Chondrocyte (in vitro differentiated cells): ENCODE results near the gene HACD2. TPM values are rescaled to one million over a fixed set of nuclear protein-coding genes. Genes with fewer than 3 reads are reported as not detected.

Source experiments
- DNase-seq: peaks from one replicate; pipeline ENCODE4 v3.0.0; 2021; ENCODE audit warnings: mixed read lengths, low spot score
- H3K27ac Mint-ChIP-seq: one replicate; pipeline ENCODE4 v1.8.0; 2021; ENCODE audit warnings: mild to moderate bottlenecking, moderate library complexity, mixed read lengths; ENCODE audit not compliant: unreplicated experiment
- H3K27me3 Mint-ChIP-seq: 2 replicates; pipeline ENCODE4 v1.8.0; 2021; ENCODE audit warnings: low read depth, mixed read lengths
- H3K36me3 Mint-ChIP-seq: 2 replicates; pipeline ENCODE4 v1.8.0; 2021; ENCODE audit warnings: low read depth, mixed read lengths
- H3K4me1 Mint-ChIP-seq: 2 replicates; pipeline ENCODE4 v1.8.0; 2021; ENCODE audit warnings: low read depth, mild to moderate bottlenecking, mixed read lengths
- H3K4me3 Mint-ChIP-seq: one replicate; pipeline ENCODE4 v1.8.0; 2021; ENCODE audit warnings: mild to moderate bottlenecking, moderate library complexity, mixed read lengths; ENCODE audit not compliant: unreplicated experiment
- H3K9me3 Mint-ChIP-seq: 2 replicates; pipeline ENCODE4 v1.8.0; 2021; ENCODE audit warnings: low read depth, mixed read lengths
- CTCF ChIP-seq: fragments of 200-600 bp; sonication (generic); IDR thresholded peaks from 2 replicates; pipeline ENCODE4 v1.5.0; 2021; ENCODE audit warnings: antibody characterized with exemption, mild to moderate bottlenecking, moderate library complexity
- total RNA-seq: library from RNA; stranded (reverse); gene quantifications from 3 replicates; pipeline ENCODE4 v1.2.1, GENCODE V29; 2021

The HACD2 gene
- total RNA-seq, 1 donor from 2014 or later: 79.0 TPM

- Mint-ChIP-seq H3K36me3 (peaks cover 58% of the 10 kb centered on the region), H3K27ac (peak overlapping the region; percentile 71), H3K9me3 (no peaks in the 10 kb centered on the region), H3K4me1 (peaks cover 57% of the 10 kb centered on the region), H3K27me3 (no peaks in the 10 kb centered on the region), H3K4me3 (no peak overlapping the region)
- no peak for DNase-seq
- TF ChIP-seq CTCF: no peak
Observed at GRCh38 chr3:123624302-123624701, 39.4 kb upstream of the HACD2 start.

GRCh38 chr3:123623346-123623880 is 38.6 kb upstream of the HACD2 start:
- Mint-ChIP-seq H3K27ac (peak overlapping the region; percentile 61), H3K36me3 (peaks cover 51% of the 10 kb centered on the region), H3K4me3 (no peak overlapping the region), H3K4me1 (peaks cover 66% of the 10 kb centered on the region), H3K27me3 (no peaks in the 10 kb centered on the region), H3K9me3 (no peaks in the 10 kb centered on the region)
- TF ChIP-seq CTCF: no peak
- no peak for DNase-seq

GRCh38 chr3:123622766-123623165 is 37.9 kb upstream of the HACD2 start:
- TF ChIP-seq CTCF: no peak
- Mint-ChIP-seq H3K9me3 (no peaks in the 10 kb centered on the region), H3K4me3 (no peak overlapping the region), H3K27ac (peak overlapping the region; percentile 61), H3K27me3 (no peaks in the 10 kb centered on the region), H3K4me1 (peaks cover 73% of the 10 kb centered on the region), H3K36me3 (peaks cover 50% of the 10 kb centered on the region)
- no peak for DNase-seq

GRCh38 chr3:123621850-123622189 is 37.0 kb upstream of the HACD2 start:
- DNase-seq: no peak
- Mint-ChIP-seq H3K27me3 (no peaks in the 10 kb centered on the region), H3K9me3 (no peaks in the 10 kb centered on the region), H3K36me3 (peaks cover 46% of the 10 kb centered on the region), H3K27ac (peak overlapping the region; percentile 78), H3K4me1 (peaks cover 82% of the 10 kb centered on the region), H3K4me3 (no peak overlapping the region)
- TF ChIP-seq CTCF: no peak

GRCh38 chr3:123621186-123621849 is 36.5 kb upstream of the HACD2 start:
- Mint-ChIP-seq H3K36me3 (peaks cover 46% of the 10 kb centered on the region), H3K9me3 (no peaks in the 10 kb centered on the region), H3K27ac (peak overlapping the region; percentile 79), H3K4me3 (no peak overlapping the region), H3K4me1 (peaks cover 87% of the 10 kb centered on the region), H3K27me3 (no peaks in the 10 kb centered on the region)
- DNase-seq: no peak
- TF ChIP-seq CTCF: no peak
